GM12878 (cell line): ENCODE measurements around the gene WWP2. TPM values are rescaled to one million over a fixed set of nuclear protein-coding genes. Genes with fewer than 3 reads are reported as not detected.

Experiments used
- ATAC-seq: fragments of 200-7000 bp; cut with Tn5 transposase; 3 replicates; pipeline ENCODE4 v1.9.1; 2020; ENCODE audit warnings: mild to moderate bottlenecking, moderate library complexity
- BruUV-seq: library from RNA; stranded (reverse); fragments of 400-500 nt; replicated peaks from 2 replicates; lab custom pipeline; 2021; lab: Mats Ljungman, UMichigan
- CTCF ChIA-PET: fragments of 300-600 bp; sonication (Branson Sonifier 250); formaldehyde crosslinking; extraction: SDS; loops from one replicate; lab custom pipeline; 2021; ENCODE audit warnings: inconsistent platforms; lab: Yijun Ruan, JAX
- POLR2A ChIA-PET: fragments of 350-600 bp; formaldehyde crosslinking; extraction: SDS; loops from one replicate; lab custom pipeline; 2021; ENCODE audit warnings: inconsistent platforms; lab: Charles Lee
- RAD21 ChIA-PET: fragments of 300-600 bp; sonication (Branson Sonifier 250); formaldehyde crosslinking; loops from one replicate; lab custom pipeline; 2023; ENCODE audit warnings: antibody characterized with exemption; ENCODE audit not compliant: unreplicated experiment; lab: Charles Lee
- SMC1A ChIA-PET: fragments of 300-600 bp; sonication (Branson Sonifier 250); formaldehyde crosslinking; loops from one replicate; lab custom pipeline; 2023; ENCODE audit not compliant: unreplicated experiment, uncharacterized antibody; lab: Charles Lee
- DNase-seq: peaks from one replicate; pipeline ENCODE4 v3.0.0-alpha.2; 2011; ENCODE audit warnings: low read depth, low spot score
- FAIRE-seq: peaks from 3 replicates; lab custom pipeline; 2011; peaks lifted over from hg19 to GRCh38; lab: Jason Lieb, UNC
- H2AFZ ChIP-seq: 2 replicates; pipeline ENCODE4 v1.6.0; 2011; ENCODE audit warnings: low read depth, low read length, control low read depth; ENCODE audit not compliant: control insufficient read depth
- H3K27ac ChIP-seq: 2 replicates; pipeline ENCODE4 v1.5.1; 2011; ENCODE audit warnings: control low read depth; ENCODE audit not compliant: control insufficient read depth, insufficient read depth
- H3K27me3 ChIP-seq, 2 experiments: replicated peaks in 1 of 2; 2 replicates each; pipeline versions ENCODE4 v1.6.0 to v1.6.1; 2011; ENCODE audit warnings: low read length in 1 of 2; ENCODE audit not compliant: control insufficient read depth in 2 of 2, insufficient read depth in 2 of 2
- H3K36me3 ChIP-seq, 2 experiments: 2 replicates each; pipeline ENCODE4 v1.5.1; 2011; ENCODE audit warnings: low read length in 1 of 2; ENCODE audit not compliant: control insufficient read depth in 2 of 2, insufficient read depth in 2 of 2
- H3K4me1 ChIP-seq: 2 replicates; pipeline ENCODE4 v1.6.1; 2011; ENCODE audit warnings: mild to moderate bottlenecking, low read length, moderate library complexity, mixed read lengths; ENCODE audit not compliant: control insufficient read depth, insufficient read depth
- H3K4me2 ChIP-seq: 2 replicates; pipeline ENCODE4 v1.6.0; 2011; ENCODE audit warnings: control low read depth; ENCODE audit not compliant: control insufficient read depth, insufficient read depth
- H3K4me3 ChIP-seq: fragments of 200-600 bp; sonication (generic); 2 replicates; pipeline ENCODE4 v1.5.1; 2016
- H3K79me2 ChIP-seq: 2 replicates; pipeline ENCODE4 v1.6.0; 2011; ENCODE audit warnings: low read length; ENCODE audit not compliant: control insufficient read depth, insufficient read depth
- H3K9ac ChIP-seq: 2 replicates; pipeline ENCODE4 v1.8.0; 2011; ENCODE audit warnings: low read length, control low read depth, mixed read lengths; ENCODE audit not compliant: control insufficient read depth, insufficient read depth
- H3K9me3 ChIP-seq: replicated peaks from 3 replicates; pipeline ENCODE4 v1.5.1; 2011; ENCODE audit warnings: mild to moderate bottlenecking, low read length; ENCODE audit not compliant: control insufficient read depth, insufficient read depth
- H4K20me1 ChIP-seq: 2 replicates; pipeline ENCODE4 v1.6.0; 2011; ENCODE audit not compliant: control insufficient read depth, insufficient read depth
- ASH2L ChIP-seq: fragments of 300-600, 200-600 bp; sonication (generic); IDR thresholded peaks from 2 replicates; pipeline ENCODE4 v1.6.1; 2017; ENCODE audit warnings: low read depth, mild to moderate bottlenecking, borderline replicate concordance
- CBX3 ChIP-seq: fragments of 200-600 bp; sonication (generic); IDR thresholded peaks from 2 replicates; pipeline ENCODE4 v1.6.1; 2016; ENCODE audit warnings: low read depth, borderline replicate concordance
- CREB1 ChIP-seq: IDR thresholded peaks from 2 replicates; pipeline ENCODE4 v1.6.1; 2012; ENCODE audit warnings: low read depth, mild to moderate bottlenecking, inconsistent platforms
- DPF2 ChIP-seq: fragments of 450-650 bp; IDR thresholded peaks from 2 replicates; pipeline ENCODE4 v1.6.1; 2017; ENCODE audit warnings: mild to moderate bottlenecking
- EZH2 ChIP-seq: IDR thresholded peaks from 2 replicates; pipeline ENCODE4 v1.6.1; 2012; ENCODE audit warnings: low read depth, mild to moderate bottlenecking, control low read depth, inconsistent platforms, low read length, borderline replicate concordance; ENCODE audit not compliant: control insufficient read depth
- HDAC2 ChIP-seq: fragments of 200-600 bp; sonication (generic); IDR thresholded peaks from 2 replicates; pipeline ENCODE4 v1.6.1; 2017
- IRF5 ChIP-seq: fragments of 450-650 bp; IDR thresholded peaks from 2 replicates; pipeline ENCODE4 v1.6.1; 2017; ENCODE audit warnings: borderline replicate concordance
- KDM1A ChIP-seq: fragments of 200-600 bp; sonication (generic); IDR thresholded peaks from 2 replicates; pipeline ENCODE4 v1.6.1; 2016; ENCODE audit warnings: borderline replicate concordance
- NBN ChIP-seq: fragments of 450-650 bp; IDR thresholded peaks from 2 replicates; pipeline ENCODE4 v1.6.1; 2016
- NFIC ChIP-seq: IDR thresholded peaks from 2 replicates; pipeline ENCODE4 v1.6.1; 2012; ENCODE audit warnings: low read depth, mild to moderate bottlenecking, inconsistent platforms, low read length, moderate library complexity
- POLR2AphosphoS5 ChIP-seq: IDR thresholded peaks from 2 replicates; pipeline ENCODE4 v1.6.1; 2011; ENCODE audit warnings: mild to moderate bottlenecking, low read length, inconsistent platforms
- STAT1 ChIP-seq: fragments of 450-650 bp; conservative IDR thresholded peaks from 2 replicates; pipeline ENCODE4 v1.6.1; 2014; ENCODE audit warnings: antibody characterized with exemption, mild to moderate bottlenecking
- TAF1 ChIP-seq: IDR thresholded peaks from 2 replicates; pipeline ENCODE4 v1.6.1; 2011; ENCODE audit warnings: mild to moderate bottlenecking, low read depth, low read length, borderline replicate concordance
- USF1 ChIP-seq: IDR thresholded peaks from 2 replicates; pipeline ENCODE4 v1.6.1; 2011; ENCODE audit warnings: borderline replicate concordance, low read depth, mild to moderate bottlenecking, moderate library complexity, mixed read lengths, low read length; ENCODE audit not compliant: insufficient read depth; ENCODE audit errors: extremely low read length
- WGBS: methylation state at CpG from one replicate; pipeline ENCODE4 v1.1.6; 2016; ENCODE audit warnings: low lambda C conversion rate; ENCODE audit not compliant: insufficient replicate concordance, insufficient coverage; ENCODE audit errors: missing lambda C conversion rate; 5-methylcytosine and 5-hydroxymethylcytosine counted together
- in situ Hi-C: fragments of 300-500 bp; cut with MboI; formaldehyde crosslinking; loops from 9 replicates; pipeline ENCODE4 v1.14.3; 2018; ENCODE audit warnings: mixed read lengths
- intact Hi-C: fragments of 100-400 bp; cut with micrococcal nuclease; formaldehyde crosslinking; loops from one replicate; pipeline ENCODE4 v1.14.2; 2022; ENCODE audit not compliant: unreplicated experiment
- polyA plus RNA-seq, 11 experiments: library from polyadenylated mRNA; depleted of rRNA in 4 of 11; unstranded in 6 of 11; stranded (reverse) in 5 of 11; fragments of >200 nt; fragmentation: Nextera tagmentation in 4 of 11; fragmentation: Illumina TruSeq in 1 of 11; extraction: Ambion mirVana in 4 of 11; extraction: Trizol in 1 of 11; gene quantifications; 1 replicate in 1 of 11; 2 replicates in 10 of 11; pipeline versions ENCODE4 v1.2.1 to v1.2.3, GENCODE V29; 2011 to 2016; ENCODE audit warnings: inconsistent platforms in 2 of 11, missing spikeins in 2 of 11, low read depth in 1 of 11
- total RNA-seq, 4 experiments: library from RNA; depleted of rRNA in 3 of 4; stranded (reverse); fragments of >200 nt in 3 of 4; fragmentation: Illumina TruSeq in 1 of 4; extraction: Trizol in 1 of 4; gene quantifications; 2 replicates each; pipeline versions ENCODE4 v1.2.1 to v1.2.3, GENCODE V29; 2013 to 2021

WWP2 gene
- total and polyA plus RNA-seq, 10 of the 15 experiments (the other 5 are each of a cell fraction or from before 2014, with no cell fraction given) = 2.8 to 47.0 (median 23.8) TPM

- ChIA-PET POLR2A (no interaction called here), SMC1A (interaction anchor here (5.1 kb wide), 1 partner anchor 136 kb away, joined by 46 read pairs; no protein-coding TSS in a partner anchor), RAD21 (interaction anchor here (1.0 kb wide), 1 partner anchor 136 kb away, joined by 4 read pairs; no protein-coding TSS in a partner anchor), CTCF (interaction anchor here (1.2 kb wide), 1 partner anchor 135 kb away, joined by 4 read pairs; no protein-coding TSS in a partner anchor)
- H3K4me1 ChIP-seq = no peaks in the 10 kb centered on the region
- no peaks in the 10 kb centered on the region for H3K79me2 ChIP-seq
- no peaks in the 10 kb centered on the region for H3K9me3 ChIP-seq
- no peak overlapping the region for H3K4me2 ChIP-seq
- no peak for TF ChIP-seq NBN
- TF ChIP-seq DPF2 = no peak
- TF ChIP-seq STAT1 = no peak
- no peak for TF ChIP-seq USF1
- intact Hi-C loops = loop anchor here (5.0 kb wide), 1 partner anchor 225 kb away; no protein-coding TSS in a partner anchor
- DNase-seq (no peak), FAIRE-seq (no peak), ATAC-seq (no peak)
- H3K36me3 ChIP-seq = peaks cover 4 to 15% of the 10 kb centered on the region in 2 experiments; a peak in 3 of 4 replicates
- no peaks in the 10 kb centered on the region for H3K27me3 ChIP-seq
- BruUV-seq = no TSS peak
- no peak overlapping the region for H3K4me3 ChIP-seq
- in situ Hi-C loops = no loop called here
- no peak overlapping the region for H3K9ac ChIP-seq
- H2AFZ ChIP-seq = no peak overlapping the region
- H4K20me1 ChIP-seq = no peaks in the 10 kb centered on the region; the same call in 1 of the 2 replicates
- 94% methylated on average over 9 of the region's 9 CpGs for WGBS
- no peak overlapping the region for H3K27ac ChIP-seq
Measured at GRCh38 chr16:69932228-69932627, 170.1 kb downstream of the WWP2 start.

GRCh38 chr16:69932691-69933392, 170.7 kb downstream of the WWP2 start:
- BruUV-seq = no TSS peak
- Histone ChIP-seq H3K4me1 (no peaks in the 10 kb centered on the region), H4K20me1 (no peaks in the 10 kb centered on the region; the same call in 1 of the 2 replicates), H3K4me2 (no peak overlapping the region), H3K79me2 (no peaks in the 10 kb centered on the region), H3K27me3 (no peaks in the 10 kb centered on the region), H3K27ac (no peak overlapping the region), H3K9me3 (no peaks in the 10 kb centered on the region), H3K4me3 (no peak overlapping the region), H2AFZ (no peak overlapping the region), H3K36me3 (peaks cover 4 to 15% of the 10 kb centered on the region in 2 experiments; a peak in 3 of 4 replicates), H3K9ac (no peak overlapping the region)
- FAIRE-seq (no peak), DNase-seq (no peak), ATAC-seq (no peak)
- ChIA-PET RAD21 (interaction anchor here (1.0 kb wide), 1 partner anchor 137 kb away, joined by 4 read pairs; no protein-coding TSS in a partner anchor), CTCF (interaction anchor here (1.2 kb wide), 1 partner anchor 136 kb away, joined by 4 read pairs; no protein-coding TSS in a partner anchor), SMC1A (no interaction called here), POLR2A (no interaction called here)
- 93% methylated on average over 27 of the region's 27 CpGs for WGBS
- in situ Hi-C loops (no loop called here), intact Hi-C loops (loop anchor here (5.0 kb wide), 1 partner anchor 226 kb away; no protein-coding TSS in a partner anchor)
- TF ChIP-seq IRF5 (no peak), CBX3 (no peak), CREB1 (no peak), HDAC2 (no peak), EZH2 (no peak), TAF1 (no peak), NFIC (no peak), KDM1A (no peak), ASH2L (no peak), POLR2AphosphoS5 (no peak)
